Hair follicle dermal papilla cell (primary cell): ENCODE data around the gene ZNF324B. TPM values are rescaled to one million over a fixed set of nuclear protein-coding genes. Genes with fewer than 3 reads are reported as not detected.

Experiments
- small RNA-seq: library from RNA; depleted of rRNA; stranded (forward); fragments of <200 nt; gene quantifications from one replicate; pipeline ENCODE3, GENCODE V24; 2012
- total RNA-seq: library from RNA; depleted of rRNA; stranded (reverse); fragments of >200 nt; gene quantifications from 2 replicates; pipeline ENCODE4 v1.2.3, GENCODE V29; 2012

ZNF324B gene
- 12.1 and 12.5 TPM in 2 replicates for total RNA-seq

DNA sequence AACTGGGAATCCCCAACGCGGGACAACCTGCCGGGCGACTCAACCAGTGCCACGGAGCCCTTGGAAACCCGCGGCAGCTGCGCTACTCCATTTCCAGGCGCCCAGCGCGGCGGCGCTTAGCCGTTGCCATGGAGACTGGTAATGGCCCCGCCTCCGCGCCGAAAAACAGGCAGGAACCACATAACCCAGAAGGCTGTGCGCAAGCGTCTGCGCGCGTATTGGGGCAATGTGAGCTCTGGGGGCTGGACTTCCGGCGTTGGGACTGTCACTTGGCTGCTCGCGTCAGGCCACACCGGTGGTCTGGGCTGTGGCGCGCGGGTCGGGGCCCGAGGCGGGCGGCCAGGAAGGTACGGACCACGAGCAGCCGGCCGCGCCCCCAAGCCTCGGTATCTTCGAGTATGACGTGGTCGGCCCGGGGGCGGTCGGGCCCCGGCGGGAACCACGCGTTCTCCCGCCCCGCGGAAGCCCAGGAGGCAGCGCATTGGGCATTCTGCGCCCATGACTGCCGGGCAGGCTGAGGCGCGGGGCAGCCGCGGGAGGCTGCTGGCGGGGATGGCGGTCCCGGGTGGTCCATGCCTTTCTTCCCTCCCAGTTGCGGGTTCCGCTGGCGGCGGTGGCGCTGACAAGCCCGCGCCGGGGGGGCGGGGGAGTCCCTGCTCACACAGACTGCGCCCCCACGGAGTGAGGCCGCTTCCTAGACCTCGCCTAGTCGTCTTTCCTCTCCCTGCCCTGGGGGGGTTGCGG lies at the start of gene ZNF324B:
TSS of gene ZNF324B (plus strand) at position 265 of the 744 bp plus-strand sequence. CDS start 2,080 bp downstream, outside the sequence.

DNA sequence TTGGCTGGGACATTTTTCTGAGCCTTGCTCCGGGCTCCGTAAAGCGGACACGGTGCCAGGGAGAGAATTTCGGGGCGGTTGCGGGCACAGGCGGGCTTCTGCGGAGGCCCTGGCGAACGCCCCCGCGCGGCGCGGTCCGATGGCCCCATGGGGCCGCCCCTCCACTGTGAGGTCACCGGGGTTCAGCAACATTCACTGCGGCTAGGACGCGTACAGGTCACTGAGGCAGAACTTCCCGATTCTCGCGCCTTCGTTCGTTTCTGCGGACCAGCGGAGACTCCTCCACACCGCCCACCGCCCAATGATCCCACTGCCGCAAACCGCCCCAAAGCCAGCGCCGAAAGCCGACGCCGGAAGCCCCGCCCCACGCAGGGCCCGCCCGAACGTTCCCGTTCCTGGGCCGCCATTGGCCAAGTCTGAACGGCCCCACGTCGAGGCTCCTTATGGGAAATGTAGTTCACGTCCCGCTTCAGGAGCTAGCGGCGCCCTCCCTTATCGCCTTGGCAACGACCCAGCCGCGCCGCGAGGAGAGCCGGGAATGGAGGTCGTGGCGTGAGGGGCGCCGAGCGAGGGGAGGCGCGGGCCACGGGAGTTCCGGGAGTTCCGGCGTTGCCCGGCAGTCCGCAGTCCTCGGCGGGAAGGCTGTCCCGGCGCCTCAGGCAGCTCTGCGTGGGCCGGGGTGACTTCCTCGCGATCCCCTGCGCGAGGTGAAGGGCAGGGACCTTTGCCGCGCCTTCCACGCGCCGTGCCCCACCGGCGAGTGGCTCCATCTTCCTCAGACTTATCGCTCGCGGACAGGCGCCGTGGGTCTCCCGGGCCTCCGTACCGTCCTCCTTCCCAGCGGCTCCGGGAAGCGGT lies 43.0 kb upstream of the ZNF324B start, which contains the start of gene ZNF584:
TSS of gene ZNF584 (plus strand) at position 498 of the 858 bp plus-strand sequence. CDS start 499 bp downstream, outside the sequence.

DNA sequence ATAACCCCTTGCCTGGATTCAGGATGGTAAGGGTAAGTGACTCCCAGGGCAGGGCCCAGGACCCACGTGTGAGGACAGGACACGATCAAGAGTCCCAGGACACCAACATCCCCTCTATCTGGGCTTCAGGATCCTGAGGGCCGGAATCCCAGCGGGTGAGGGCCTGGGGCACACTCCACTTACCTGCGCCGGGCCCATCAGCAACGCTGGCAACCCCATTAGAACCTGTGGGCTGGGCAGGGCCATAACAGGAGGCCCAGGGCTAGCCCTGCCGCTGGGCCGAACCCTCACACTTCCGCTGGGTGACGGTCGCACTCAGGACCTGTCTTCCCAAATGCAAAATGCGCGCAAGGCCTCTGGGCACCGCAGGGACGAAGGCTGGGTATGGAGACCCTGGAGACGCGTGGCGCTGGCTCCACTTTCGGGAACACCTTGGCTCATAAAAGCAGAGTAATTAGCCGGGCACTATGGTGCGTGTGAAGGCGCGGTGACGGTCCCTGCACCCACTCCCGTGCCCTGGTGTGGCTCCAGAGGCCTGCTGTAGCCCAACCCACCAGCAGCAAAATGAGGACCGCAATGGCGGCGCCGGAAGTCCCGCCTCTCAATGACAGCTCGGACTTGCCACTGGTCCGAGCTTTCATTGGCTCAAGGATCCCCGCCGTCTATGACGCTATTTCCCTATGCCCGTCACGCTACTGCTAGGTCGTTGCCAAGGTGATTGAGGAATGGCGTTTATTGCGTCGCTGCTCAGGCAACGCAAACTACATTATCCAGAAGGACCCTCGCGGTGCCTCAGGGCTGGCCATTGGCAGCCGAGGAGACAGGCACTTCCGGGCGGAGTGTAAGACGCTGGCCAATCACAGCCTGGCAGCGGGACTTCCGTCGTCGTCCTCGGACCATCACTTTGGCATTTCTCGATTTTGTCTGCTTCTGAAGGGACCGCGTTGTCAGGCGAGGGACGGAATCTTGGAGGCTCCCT lies 11.6 kb upstream of the ZNF324B start, which contains the start of gene ZNF132:
TSS of gene ZNF132 (minus strand) at position 578 of the 979 bp plus-strand sequence. CDS start at position 246, 332 bp downstream.

DNA sequence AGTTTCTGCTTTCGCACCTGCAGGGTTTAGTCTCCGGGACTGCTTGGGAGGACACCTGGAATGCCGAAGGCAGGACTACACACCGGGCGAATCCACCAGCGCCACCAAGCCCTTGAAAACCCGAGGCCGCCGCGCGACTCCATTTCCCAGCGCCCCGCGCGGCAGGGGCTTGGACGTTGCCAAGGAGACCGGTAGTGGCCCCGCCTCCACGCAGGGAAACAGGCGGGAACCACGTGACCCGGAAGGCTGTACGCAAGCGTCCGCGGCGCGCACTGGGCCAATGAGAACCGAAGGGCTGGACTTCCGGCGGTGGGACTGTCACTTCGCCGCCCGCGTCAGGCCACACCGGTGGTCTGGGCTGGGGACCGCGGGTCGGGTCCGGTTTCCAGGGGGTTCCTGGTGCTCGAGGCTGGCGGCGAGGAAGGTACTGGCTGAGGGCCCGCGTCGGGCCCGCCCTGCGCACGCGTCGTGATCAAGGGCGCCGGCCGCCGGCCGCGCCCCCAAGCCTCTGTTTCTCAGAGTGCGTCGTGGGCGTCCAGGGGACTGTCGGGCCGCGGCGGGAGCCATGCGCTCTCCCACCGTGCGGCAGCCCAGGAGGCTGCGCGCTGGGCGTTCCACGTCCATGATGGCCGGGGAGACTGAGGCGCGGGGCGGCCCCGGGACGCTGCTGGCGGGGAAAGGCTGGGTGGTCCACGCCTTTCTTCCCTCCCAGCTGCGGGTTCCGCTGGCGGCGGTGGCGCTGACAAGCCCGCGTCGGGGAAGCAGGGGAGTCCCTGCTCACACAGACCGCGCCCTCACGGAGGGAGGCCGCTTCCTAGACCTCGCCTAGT lies 15.6 kb downstream of the ZNF324B start, which contains the start of gene ZNF324:
TSS of gene ZNF324 (plus strand) at position 321 of the 830 bp plus-strand sequence. CDS start 2,106 bp downstream, outside the sequence.

DNA sequence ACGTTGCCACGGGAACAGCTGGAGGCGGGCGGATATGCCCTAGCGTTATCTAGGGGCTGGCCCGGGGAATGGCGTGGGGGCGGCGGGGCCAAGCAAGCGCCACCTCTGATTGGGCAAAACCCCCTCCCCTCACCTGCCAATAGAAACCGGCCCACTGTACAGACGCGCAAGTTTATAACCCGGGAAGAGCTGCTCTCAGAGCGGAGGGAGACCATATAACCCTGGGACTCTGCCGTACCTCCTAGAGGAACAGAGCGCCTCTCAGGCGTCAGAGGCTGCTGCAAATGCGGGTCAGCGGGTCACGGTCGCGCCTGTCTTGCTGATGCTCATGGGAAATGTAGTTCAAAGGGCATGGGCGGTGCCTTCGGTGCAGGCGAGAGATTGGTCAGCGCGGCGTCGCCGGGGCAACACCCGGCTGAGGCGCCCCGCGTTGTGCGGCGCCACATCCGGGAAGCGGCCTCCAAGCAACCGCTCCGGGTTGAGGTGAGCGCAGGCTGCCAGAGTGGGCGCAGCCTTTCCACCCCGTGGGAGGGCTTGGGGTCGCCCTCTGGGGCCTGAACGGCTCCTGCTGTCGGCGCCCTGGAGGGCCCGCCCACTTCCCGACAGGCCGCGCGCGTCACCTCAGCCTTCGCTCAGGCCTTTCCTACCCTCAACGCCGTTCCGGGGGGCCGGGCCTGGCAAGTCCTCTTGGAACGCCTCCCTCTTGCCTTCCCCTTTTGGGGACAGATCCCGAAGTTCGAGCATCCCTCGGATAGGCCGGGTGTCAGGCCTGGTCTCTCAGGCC lies 24.5 kb downstream of the ZNF324B start, which contains the start of gene ZNF446:
TSS of gene ZNF446 (plus strand) at position 639 of the 784 bp plus-strand sequence. CDS start 867 bp downstream, outside the sequence.

Small RNA genes lying within 50 kb of the gene (small RNA-seq; reads per million reads assigned to genes)
- gene RN7SL693P (not detected), gene RNU6-1337P (not detected)

Other genes starting within 250 kb of the ZNF324B start
- gene ZNF544, start 222.7 kb upstream of the ZNF324B start, total RNA-seq, result 33.3 and 46.7 TPM in 2 replicates
- gene ZNF8, start 172.7 kb upstream of the ZNF324B start, total RNA-seq, result 11.3 and 12.8 TPM in 2 replicates
- 26.4 and 31.9 TPM in 2 replicates for gene ERVK3-1, start 146.2 kb upstream of the ZNF324B start, total RNA-seq
- gene ZSCAN22, start 124.6 kb upstream of the ZNF324B start, total RNA-seq, result 3.4 and 3.6 TPM in 2 replicates
- gene A1BG, start 98.1 kb upstream of the ZNF324B start, total RNA-seq, result 3.2 and 9.2 TPM in 2 replicates
- 0.81 and 1.2 TPM in 2 replicates for gene ZNF497, start 88.9 kb upstream of the ZNF324B start, total RNA-seq
- 3.2 and 3.6 TPM in 2 replicates for gene ZNF837, start 70.6 kb upstream of the ZNF324B start, total RNA-seq
- gene RPS5, start 64.4 kb upstream of the ZNF324B start, total RNA-seq, result 1,108 and 1,201 TPM in 2 replicates
- 0.32 TPM in 1 of 2 replicates, not detected in the other for gene RNF225, start 56.0 kb upstream of the ZNF324B start, total RNA-seq
- gene ZNF584, start 43.0 kb upstream of the ZNF324B start, total RNA-seq, result 15.8 and 18.3 TPM in 2 replicates
- gene ZNF132, start 11.5 kb upstream of the ZNF324B start, total RNA-seq, result 9.4 and 13.0 TPM in 2 replicates
- 23.9 and 24.3 TPM in 2 replicates for gene ZNF324, start 15.5 kb downstream of the ZNF324B start, total RNA-seq
- 11.8 and 12.9 TPM in 2 replicates for gene ZNF446, start 24.7 kb downstream of the ZNF324B start, total RNA-seq
- 3.8 and 4.9 TPM in 2 replicates for gene SLC27A5, start 60.4 kb downstream of the ZNF324B start, total RNA-seq
- gene ZBTB45, start 68.2 kb downstream of the ZNF324B start, total RNA-seq, result 9.4 and 12.3 TPM in 2 replicates
- 220 and 227 TPM in 2 replicates for gene TRIM28, start 92.4 kb downstream of the ZNF324B start, total RNA-seq
- 70.1 and 97.5 TPM in 2 replicates for gene CHMP2A, start 103.5 kb downstream of the ZNF324B start, total RNA-seq
- gene UBE2M, start 107.0 kb downstream of the ZNF324B start, total RNA-seq, result 47.9 and 50.3 TPM in 2 replicates
- gene MZF1, start 121.7 kb downstream of the ZNF324B start, total RNA-seq, result 27.4 and 27.6 TPM in 2 replicates